Measurements from ENCODE around the gene KANSL1.

DNA sequence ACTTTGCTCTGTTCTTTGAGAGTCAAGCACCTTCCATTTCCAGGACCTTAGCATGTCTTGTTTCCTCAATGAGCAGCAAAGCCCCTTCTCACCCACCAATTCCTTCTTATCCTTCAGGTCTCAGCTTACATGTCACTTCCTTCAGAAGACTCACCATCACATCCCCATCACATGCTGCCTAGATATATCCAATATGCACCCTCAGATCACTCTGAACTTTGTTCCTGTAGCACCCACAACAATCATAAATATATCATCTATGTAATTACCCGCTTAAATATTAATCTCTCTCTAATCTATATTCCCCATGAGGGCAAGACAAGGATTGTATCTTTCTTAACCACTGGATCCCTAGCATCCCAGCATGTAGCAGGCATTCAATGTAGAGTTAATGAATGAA, 30.4 kb downstream of the KANSL1 start:
- no peak for TF ChIP-seq EZH2phosphoT487 (conservative IDR thresholded peaks at IDR 0.05; ENCODE audit: low read length)
- TF ChIP-seq, protein P1, sequence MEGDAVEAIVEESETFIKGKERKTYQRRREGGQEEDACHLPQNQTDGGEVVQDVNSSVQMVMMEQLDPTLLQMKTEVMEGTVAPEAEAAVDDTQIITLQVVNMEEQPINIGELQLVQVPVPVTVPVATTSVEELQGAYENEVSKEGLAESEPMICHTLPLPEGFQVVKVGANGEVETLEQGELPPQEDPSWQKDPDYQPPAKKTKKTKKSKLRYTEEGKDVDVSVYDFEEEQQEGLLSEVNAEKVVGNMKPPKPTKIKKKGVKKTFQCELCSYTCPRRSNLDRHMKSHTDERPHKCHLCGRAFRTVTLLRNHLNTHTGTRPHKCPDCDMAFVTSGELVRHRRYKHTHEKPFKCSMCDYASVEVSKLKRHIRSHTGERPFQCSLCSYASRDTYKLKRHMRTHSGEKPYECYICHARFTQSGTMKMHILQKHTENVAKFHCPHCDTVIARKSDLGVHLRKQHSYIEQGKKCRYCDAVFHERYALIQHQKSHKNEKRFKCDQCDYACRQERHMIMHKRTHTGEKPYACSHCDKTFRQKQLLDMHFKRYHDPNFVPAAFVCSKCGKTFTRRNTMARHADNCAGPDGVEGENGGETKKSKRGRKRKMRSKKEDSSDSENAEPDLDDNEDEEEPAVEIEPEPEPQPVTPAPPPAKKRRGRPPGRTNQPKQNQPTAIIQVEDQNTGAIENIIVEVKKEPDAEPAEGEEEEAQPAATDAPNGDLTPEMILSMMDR (IDR thresholded peaks at IDR 0.05; ENCODE audit: insufficient read depth, low read length, poor library complexity, severe bottlenecking) = no peak

All from SU-DHL-6 (cell line).